Measurements from ENCODE around the gene S100A14. TPM values are rescaled to one million over a fixed set of nuclear protein-coding genes. Genes with fewer than 3 reads are reported as not detected.
"Not testable (repeated sequence)": the region's sequence is repeated elsewhere in the genome, so short reads cannot be mapped to it uniquely, and the experiment has no call there.

S100A14 gene
- polyA plus RNA-seq (2013, experiment 1 of 2; ENCODE audit: insufficient read length) = not detected
- polyA plus RNA-seq (2013, experiment 2 of 2; ENCODE audit: insufficient read length) = not detected

DNA sequence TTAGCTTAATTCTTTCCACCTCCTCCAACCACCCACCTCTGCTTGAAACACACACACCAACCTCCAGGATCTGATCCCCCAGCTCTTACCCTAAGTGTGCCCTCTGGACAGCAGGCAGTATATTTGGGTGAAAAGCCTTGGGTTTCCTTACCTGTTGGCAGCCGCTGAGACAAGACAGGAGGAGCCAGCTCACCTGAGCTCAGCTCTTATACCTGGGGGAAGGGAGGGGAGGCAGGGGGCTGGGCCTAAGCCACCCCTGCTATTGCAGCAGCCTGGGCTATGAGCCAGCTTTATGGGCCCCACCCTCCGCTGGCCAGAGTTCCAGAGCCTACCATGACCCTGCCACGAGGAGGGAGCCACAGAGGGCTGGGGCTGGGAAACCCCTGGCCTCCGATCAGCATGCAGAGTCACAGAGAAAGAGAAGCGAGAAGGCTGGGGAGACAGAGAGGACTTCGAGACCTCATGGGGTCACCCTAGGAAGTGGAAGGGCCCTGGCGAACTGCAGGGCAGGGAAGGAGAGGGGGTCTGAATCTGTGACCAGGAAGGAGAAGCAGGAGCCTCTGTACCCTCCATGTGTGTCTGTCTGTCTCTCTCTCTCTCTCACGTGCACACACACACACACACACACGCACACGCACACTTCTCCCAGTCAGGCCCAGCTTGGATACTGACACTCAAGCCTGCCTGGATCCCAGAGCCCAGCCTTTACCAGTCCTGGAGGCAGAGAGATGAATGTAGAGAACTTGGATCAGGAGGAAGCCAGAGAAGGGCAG is at the start of gene S100A14:
Gene S100A14, minus strand, starts transcription at position 182 of the 773 bp plus-strand sequence. CDS start 467 bp downstream, outside the sequence.
- DNase-seq = no peak

DNA sequence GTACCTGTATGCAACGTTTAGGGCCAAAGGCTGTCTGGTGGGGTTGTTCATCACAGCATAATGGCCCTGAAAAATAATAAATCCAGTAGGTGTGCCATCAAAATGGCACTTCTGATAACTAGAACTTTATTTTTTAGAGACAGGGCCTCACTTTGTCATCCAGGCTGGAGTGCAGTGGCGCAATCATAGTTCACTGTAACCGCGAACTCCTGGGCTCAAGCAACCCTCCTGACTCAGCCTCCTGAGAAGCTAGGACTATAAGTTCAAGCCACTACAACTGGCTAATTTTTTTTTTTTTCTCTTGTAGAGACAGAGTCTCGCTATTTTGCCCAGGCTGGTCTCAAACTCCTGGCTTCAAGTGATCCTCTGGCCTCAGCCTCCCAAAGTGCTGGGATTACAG is 47.1 kb upstream of the S100A14 start:
- DNase-seq = peak; percentile 23

DNA sequence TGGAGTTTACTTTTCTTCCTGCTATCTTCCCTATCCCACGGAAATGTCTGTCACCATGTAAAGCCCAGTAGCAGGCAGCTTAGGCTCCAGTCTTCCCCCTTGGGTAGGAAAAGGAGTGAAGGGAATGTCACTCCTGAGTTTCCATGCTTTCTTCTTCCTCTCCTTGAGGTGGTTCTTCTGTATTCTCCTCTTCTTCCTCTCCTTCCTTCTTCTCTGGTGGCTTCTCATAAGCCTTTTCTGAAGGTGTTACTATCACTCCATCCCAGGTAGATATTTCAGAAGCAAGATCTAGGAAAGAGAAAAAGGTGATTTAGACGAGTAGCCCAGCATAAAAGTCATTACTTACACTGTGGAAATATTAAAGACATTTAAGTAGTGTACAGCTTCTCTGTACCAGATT is 46.1 kb upstream of the S100A14 start:
- DNase-seq = no peak

DNA sequence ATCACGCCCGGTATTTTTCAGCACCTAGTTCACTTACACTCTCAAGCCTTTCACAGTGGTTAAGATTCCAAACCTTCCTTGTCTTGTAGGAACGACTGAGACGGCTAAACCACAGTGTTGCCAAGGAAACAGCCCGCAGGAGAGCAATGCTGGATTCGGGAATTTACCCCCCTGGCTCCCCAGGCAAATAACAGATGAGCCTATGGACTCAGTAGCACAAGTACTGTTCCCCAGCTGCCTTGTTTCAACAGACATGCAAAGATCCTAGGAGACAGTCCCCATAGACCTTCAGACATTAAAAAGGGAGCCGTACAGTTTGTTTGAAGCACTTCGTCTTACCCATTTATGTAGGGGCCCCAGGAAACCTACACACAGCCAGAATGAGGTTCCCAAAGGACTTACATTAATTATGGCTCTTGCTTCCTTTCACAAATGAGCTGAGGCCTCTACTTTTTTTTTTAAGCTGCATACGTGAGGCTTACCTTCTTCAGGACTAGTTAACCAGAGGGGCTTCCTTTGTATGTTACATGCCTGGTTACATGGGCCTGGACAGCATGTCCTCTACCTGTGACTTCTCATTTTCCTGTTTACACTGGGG is 45.1 kb upstream of the S100A14 start:
- peak; percentile 28 for DNase-seq

DNA sequence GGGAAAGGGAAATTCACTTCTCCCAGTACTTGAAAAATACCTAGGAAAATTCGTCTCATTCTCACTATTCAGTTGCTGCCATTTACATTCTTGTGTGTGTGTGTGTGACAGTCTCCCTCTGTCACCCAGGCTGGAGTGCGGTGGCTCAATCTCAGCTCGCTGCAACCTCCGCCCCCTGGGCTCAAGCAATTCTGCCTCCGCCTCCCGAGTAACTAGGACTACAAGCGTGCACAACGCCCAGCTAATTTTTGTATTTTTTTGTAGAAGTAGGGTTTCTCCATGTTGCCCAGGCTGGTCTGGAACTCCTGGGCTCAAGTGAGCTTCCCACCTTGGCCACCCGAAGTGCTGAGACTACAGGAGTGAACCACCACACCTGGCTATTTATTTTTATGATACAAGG is 43.5 kb upstream of the S100A14 start:
- DNase-seq = no peak

DNA sequence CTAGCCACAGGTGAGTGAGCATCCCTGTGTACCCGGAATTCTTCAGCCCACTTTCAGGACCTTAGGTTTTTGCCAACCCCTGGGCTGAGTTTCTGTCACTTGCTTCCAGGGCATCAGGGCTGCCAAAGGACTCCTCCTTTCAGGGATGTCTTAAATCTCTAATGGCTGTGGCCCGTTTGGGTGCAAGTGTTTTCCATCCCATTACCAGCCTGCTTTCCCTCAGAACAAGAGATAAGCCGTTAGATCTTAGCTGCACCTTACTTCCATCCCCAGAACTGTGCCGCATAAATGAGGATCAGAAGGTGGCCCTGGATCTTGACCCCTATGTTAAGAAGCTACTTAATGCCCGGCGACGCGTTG is 43.0 kb upstream of the S100A14 start:
- no peak for DNase-seq

DNA sequence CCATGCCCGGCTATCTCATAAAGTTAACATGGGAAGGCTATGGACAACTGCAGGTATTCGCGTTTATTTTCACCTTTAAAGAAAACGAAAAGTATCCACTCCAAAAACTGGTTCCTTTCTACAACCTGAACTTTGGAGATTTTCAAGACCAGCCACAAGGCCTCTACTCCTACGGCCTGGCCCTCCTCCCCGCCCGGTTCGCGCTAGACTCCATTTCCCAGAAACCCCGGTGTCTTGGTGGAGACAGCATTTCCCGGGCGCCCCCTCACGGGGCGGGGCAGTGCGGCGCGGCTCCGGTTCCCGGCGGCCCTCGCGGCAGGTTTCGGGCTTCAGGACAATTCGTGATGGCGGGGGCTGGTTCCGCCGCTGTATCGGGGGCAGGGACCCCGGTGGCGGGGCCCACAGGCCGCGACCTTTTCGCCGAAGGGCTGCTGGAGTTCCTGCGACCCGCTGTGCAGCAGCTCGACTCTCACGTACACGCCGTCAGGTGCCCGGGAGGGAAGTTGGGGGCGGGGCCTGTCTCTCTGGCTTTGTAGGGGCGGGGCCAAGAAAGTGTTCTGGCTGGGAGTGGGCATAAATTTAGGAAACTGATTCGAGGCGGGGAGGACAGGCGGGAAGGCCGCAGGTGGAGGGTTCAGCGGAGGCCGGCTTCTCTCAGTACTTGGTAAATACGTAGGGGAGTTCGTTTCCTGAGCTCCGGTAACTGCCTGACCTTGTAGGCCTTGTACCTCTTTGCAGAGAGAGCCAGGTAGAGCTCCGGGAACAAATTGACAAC is 42.5 kb upstream of the S100A14 start, which contains the start of gene SNAPIN:
Gene SNAPIN, plus strand, starts transcription at position 304 of the 775 bp plus-strand sequence. Its CDS starts 41 bp downstream, at position 345.
- DNase-seq = peak; percentile 87

DNA sequence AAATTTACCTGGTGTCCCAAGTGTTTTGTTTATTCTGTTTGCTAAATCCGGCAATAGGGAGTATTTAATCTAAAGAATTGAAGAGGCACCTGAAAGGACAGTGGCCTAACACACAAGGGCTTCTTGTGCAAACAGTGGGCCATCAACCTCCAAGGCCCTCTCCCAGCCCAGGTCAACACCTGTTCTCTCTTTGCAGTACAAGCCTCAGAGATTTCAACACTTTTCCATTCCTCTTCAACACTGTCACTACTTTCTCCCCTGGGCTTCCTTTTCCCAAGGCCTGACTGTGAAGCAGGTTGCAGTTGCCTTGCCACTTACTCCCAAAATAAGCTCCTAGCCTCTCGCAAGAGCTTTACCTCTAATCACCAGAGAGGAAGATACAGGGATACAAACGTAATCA is 39.2 kb upstream of the S100A14 start:
- no peak for DNase-seq

DNA sequence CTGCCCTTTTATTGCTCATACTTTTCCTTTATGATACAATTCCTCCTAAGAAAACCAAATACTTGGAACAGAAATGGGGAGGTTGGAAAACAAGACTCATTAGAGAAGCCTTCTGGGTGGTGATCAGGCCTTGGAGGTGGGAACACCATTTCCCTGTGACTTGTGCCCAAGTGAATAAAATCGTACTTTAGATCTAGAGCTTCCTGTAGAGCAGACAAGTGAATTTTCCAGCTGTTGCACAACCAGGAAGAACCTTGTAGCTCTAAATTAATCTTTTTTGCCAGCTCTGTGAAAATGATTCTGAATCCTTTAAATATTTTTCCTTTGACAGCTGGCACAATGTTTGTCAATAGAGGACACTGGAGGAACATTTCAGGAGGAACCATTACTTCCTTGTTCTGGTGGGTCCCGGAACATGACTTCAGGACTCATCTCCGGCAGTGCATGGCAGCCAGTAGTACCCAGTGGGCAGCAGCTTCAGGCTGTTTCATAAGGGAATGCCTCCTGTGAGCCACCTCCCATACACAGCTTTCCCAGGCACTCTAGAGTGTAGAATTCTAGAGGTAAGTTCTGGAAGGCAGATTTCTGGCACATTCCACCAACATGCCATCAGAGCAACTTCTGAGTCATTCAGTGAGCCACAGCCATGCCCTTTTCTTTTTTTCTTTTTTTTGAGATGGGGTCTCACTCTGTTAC is 36.8 kb upstream of the S100A14 start:
- DNase-seq = peak; percentile 44

DNA sequence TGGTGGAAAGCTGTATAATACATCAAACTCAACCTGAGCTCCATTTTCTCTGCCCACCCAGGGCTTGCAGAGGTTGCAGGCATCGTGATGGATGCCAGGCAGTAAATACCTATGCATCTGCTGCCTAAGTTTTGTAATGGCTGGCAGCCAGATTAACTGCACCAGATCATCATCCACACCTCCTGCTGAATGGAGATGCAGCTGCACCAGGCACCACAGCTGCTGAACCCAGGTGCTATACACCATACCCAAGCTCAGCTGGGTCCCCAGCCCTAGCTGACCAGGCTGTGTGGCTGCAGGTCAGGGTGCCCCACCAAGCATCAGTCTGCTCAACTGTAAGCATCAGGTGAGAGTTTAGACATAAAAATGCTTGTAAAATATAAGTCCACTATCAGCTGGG is 35.6 kb upstream of the S100A14 start:
- no peak for DNase-seq

DNA sequence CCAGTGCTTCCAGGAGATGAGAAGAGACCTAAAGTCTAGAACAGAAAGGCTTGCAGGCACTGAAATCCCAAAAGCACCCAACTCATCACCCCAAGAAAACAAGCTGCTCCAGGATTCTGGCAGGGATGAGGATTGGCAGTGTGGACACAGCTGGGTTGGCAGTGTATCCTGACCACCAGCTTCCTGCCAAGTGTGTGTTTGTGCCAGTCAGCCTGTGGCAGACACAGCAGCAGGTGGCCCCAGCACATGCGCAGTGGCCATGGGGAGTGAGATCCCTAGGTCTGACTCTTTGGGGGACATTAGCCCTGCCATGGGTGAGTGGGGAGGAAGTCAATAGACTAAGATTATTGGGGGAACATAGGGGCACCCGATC is 33.7 kb upstream of the S100A14 start:
- DNase-seq = no peak

DNA sequence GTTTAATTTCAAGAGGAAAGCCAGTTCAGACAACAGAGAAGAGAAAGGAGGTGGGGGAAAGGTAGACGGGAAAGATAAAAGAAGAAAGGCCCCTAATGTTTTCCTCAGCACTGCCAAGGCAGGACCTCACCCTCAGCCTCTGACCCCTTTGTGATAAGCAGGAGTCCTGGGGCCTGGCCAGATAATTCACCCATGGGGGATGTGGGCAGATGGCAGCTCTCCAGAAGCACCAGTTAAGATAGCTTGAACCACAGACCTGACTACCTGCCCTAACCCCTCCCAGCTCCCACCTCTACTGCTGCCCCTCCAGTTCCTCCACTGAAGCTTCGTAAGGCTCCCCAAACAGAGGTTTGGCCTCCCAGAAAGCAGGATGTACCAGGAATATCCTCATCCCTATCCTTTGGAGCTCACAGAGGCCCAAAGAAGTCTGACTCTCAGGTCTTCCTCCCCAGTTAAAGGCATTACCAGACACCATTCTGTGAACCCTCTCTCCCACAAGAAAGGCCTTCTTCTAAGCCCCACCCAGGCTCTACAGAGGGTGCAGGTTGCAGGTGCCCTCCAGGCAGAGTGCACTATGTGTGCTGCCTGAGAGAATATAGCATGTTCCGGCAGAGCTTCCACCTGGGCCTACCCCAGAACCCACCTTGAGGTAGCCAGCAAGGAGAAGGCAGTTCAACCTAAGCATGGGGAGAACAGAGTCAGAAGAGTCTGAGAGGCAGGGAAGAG is 33.2 kb upstream of the S100A14 start:
- DNase-seq = no peak

DNA sequence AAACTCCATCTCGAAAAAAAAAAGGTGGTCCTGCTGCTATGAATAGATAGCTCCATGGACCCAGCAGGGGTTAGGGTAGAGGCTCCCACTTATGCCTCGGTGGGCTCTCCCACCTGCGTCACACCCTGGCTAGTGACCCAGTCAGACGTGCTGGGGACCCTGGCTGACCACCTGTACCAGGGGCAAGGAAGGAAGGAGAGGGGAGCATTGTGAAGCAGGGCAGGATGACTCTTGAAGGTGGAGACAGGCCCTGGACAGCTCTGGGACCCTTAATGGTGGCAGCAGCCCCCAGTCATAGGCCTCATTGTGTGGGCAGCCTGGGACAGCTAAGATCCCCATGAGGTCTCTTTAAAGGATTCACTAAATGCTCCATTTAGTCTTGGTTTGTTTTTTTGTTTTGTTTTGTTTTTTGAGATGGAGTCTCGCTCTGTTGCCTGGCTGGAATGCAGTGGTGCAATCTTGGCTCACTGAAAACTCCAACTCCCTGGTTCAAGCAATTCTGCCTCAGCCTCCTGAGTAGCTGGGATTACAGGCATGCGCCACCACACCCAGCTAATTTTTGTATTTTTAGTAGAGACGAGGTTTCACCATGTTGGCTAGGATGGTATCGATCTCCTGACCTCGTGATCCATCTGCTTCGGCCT is 32.0 kb upstream of the S100A14 start:
- no peak for DNase-seq

DNA sequence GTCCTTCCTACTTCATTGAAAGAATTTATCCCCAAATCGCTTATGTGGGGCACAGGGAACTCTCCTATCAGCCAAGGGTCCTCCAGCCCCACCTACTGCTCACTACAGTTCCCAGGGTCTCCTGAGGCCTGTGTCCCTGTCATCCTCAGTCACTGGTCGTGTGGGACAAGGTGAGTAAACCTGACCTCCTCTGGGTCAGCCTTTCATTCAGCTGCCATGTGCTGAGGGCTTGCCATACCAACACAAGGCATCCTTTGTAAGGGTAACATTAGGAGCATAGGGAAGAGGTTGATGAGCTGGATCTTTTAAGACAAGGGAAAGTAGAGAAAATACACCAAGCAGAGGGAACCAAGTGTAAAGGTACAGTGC is 31.2 kb upstream of the S100A14 start:
- DNase-seq = no peak

DNA sequence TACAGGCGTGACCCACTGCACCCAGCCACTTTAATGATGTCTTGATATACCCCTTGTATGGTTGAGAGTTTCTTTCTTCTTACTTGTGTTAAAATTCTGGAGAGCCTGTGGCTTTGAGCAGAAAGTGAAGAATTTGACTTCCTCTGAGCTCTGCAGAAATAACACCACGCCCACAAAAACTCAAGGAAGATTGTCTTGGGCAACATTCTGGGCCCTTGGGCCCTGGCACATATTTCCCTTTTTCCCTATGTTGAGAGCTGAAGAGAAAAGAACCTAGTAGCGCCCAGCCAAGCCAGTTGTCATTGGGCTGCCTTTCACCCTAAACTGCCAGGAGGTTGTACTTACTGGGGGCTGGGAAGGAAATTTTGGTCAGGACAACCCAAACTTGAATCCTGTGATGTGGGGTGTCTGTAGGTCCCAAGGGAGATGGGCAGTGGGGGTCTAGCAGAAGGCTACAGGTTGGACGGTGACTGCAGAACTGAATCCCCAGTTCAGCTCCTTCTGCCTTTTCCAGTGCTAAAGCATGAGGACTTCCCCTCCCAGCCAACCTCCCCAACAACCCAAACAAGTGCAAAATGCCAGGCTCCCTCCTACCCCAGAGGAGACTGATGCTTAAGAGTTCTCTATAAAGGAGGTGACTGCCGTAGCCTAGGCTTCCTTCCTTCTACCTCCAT is 30.7 kb upstream of the S100A14 start:
- no peak for DNase-seq

DNA sequence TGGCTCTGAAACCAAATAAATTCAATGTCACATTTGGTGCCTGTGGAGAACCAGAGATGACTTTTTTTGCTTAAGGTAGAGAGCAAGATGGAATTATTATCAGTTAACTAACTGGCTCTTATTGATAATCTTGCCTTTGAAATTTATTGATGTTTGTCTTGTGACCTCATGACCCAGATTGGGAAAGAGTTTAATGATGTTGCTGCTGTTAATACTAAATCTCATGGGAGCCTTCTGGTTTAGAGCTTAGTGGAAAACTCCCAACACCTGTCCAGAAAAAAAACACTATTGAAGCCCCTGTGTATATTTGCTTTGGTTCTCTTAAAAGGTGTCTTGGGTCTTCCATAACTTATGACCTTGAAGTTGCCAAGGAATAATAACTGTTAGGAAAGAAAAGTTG is 27.7 kb upstream of the S100A14 start:
- no peak for DNase-seq

DNA sequence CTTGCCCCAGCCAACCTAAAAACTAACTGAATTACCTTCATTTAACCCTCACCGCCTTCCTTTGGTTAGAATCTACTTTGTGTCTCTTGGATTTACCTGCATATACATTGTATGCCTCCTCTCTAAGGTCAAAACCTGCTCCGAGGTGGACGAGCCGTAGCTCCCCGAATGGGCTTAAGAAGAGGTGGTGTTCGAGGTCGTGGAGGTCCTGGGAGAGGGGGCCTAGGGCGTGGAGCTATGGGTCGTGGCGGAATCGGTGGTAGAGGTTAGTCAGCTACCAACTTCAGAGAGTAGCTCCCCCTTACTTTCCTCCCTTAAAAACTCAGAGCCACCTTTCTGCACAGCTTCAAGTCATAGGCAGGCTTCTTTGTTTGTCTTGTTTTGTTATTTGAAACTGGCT is 27.0 kb upstream of the S100A14 start:
- no peak for DNase-seq

DNA sequence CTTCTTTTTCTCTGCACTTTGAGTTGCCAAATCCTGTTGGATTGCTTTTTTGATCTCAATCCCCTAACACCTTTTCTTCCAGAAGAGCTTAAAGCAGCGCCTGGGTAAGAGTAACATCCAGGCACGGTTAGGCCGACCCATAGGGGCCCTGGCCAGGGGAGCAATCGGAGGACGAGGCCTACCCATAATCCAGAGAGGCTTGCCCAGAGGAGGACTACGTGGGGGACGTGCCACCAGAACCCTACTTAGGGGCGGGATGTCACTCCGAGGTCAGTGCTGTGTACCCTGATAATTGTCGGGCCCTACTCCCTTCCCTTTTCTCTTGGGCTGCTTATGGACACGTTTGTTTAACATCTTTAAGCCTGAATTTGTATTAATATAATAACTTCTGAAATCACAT is 26.0 kb upstream of the S100A14 start:
- DNase-seq = no peak

DNA sequence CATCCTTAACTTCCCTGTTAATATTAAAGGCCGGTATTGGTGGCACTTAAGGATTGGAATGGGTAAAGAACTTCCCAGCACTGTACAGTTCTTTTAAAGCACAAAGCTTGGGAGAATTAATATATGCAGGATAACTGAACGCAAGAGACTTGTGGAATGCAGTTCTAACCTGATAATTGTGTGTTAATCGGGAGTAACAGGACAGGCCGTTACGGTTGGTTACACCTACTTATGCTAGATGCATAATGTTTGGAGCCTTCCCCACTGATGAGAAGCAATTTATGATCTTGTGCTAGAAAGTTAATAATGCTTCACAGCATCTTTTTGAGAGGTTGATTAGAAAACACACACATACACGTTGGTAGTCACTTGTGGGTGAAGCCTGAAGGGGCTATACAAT is 24.7 kb upstream of the S100A14 start:
- DNase-seq = no peak

DNA sequence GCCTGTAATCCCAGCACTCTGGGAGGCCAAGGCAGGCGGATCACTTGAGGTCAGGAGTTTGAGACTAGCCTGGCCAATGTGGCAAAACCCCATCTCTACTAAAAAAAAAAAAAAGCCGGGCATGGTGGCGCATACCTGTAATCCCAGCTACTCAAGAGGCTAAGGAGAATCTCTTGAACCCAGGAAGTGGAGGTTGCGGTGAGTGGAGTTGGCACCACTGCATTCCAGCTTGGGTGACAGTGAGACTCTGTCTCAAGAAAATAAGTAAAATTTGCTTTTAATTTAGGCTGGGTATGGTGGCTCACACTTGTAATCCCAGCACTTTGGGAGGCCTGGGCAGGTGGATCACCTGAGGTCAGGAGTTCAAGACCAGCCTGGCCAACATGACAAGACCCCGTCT is 24.1 kb upstream of the S100A14 start:
- DNase-seq = not testable (repeated sequence)

DNA sequence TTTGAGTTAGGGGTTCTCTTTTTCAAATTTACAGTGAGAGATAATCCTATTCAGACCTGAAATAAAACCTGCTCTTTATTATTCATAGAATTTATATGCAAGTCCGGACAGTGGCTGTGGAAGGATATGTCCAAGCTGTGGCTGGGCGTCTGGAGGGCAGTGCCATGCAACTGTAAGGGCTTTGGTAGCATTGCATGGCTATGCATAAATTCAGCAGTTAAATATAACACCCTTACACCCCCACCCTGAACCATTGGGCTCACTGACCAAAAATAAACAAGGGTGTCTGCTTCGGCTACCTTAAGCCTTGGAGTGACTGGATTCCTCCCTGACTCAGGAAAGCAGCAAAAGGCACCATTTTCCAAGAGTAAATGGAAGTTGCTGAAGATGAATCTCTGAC is 23.2 kb upstream of the S100A14 start:
- DNase-seq = no peak
